ENCODE results near the gene IGSF5. TPM values are rescaled to one million over a fixed set of nuclear protein-coding genes. Genes with fewer than 3 reads are reported as not detected.
A peak's percentile ranks its signal among the peaks of the same experiment; 100 is the strongest.

IGSF5 gene
- total and polyA plus RNA-seq, 2 donors (not counting 1 experiment from before 2014, with no cell fraction given), result not detected

GRCh38 chr21:39715804-39716397 is 29.1 kb upstream of the IGSF5 start:
- TF ChIP-seq, protein P1, sequence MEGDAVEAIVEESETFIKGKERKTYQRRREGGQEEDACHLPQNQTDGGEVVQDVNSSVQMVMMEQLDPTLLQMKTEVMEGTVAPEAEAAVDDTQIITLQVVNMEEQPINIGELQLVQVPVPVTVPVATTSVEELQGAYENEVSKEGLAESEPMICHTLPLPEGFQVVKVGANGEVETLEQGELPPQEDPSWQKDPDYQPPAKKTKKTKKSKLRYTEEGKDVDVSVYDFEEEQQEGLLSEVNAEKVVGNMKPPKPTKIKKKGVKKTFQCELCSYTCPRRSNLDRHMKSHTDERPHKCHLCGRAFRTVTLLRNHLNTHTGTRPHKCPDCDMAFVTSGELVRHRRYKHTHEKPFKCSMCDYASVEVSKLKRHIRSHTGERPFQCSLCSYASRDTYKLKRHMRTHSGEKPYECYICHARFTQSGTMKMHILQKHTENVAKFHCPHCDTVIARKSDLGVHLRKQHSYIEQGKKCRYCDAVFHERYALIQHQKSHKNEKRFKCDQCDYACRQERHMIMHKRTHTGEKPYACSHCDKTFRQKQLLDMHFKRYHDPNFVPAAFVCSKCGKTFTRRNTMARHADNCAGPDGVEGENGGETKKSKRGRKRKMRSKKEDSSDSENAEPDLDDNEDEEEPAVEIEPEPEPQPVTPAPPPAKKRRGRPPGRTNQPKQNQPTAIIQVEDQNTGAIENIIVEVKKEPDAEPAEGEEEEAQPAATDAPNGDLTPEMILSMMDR (IDR thresholded peaks at IDR 0.05), result peak; percentile 62
- no peak for TF ChIP-seq EZH2 (IDR thresholded peaks at IDR 0.05; ENCODE audit: borderline replicate concordance, insufficient read depth, low read depth, low read length, poor library complexity, severe bottlenecking)
- Mint-ChIP-seq H3K4me3 (no peak overlapping the region), H3K27me3 (peaks cover 4% of the 10 kb centered on the region), H3K9me3 (ENCODE audit: insufficient read depth) (peaks cover 2% of the 10 kb centered on the region), H3K27ac (no peak overlapping the region), H3K4me1 (no peaks in the 10 kb centered on the region)
- peak; percentile 34 for DNase-seq
- intact Hi-C loops (cut with micrococcal nuclease), result no loop called here
- POLR2A ChIA-PET, result no interaction called here
- H3K9me3 ChIP-seq (ENCODE audit: control extremely low read depth in 1 of 3, control insufficient read depth in 2 of 3, insufficient read depth in 1 of 3, low read length in 2 of 3), result no peaks in the 10 kb centered on the region
- H3K4me3 ChIP-seq (ENCODE audit: control extremely low read depth in 1 of 5, extremely low read depth in 1 of 5, insufficient read depth in 1 of 5, low read depth in 2 of 5, low read length in 4 of 5), result no peak overlapping the region
- H2AFZ ChIP-seq (ENCODE audit: insufficient read depth, low read depth, low read length, poor library complexity, severe bottlenecking), result no peak overlapping the region
- H3K9ac ChIP-seq (ENCODE audit: low read length), result no peak overlapping the region
- no peaks in the 10 kb centered on the region for H3K27me3 ChIP-seq (replicated peaks in 1 of 4; ENCODE audit: control extremely low read depth in 1 of 4, control insufficient read depth in 3 of 4, insufficient read depth in 4 of 4, low read length in 3 of 4)
- H3K79me2 ChIP-seq (ENCODE audit: control insufficient read depth, insufficient read depth, low read length), result no peaks in the 10 kb centered on the region
- ATAC-seq (ENCODE audit: low read depth), result no peak
- CTCF ChIA-PET, result interaction anchor here (0.8 to 1.1 kb wide), 3 partner anchors 196 to 198 kb away, joined by 5 to 6 read pairs (median 5); no protein-coding TSS in a partner anchor
- no peaks in the 10 kb centered on the region for H3K36me3 ChIP-seq (replicated peaks in 1 of 2; ENCODE audit: control extremely low read depth in 1 of 2, control insufficient read depth in 1 of 2, extremely low read depth in 1 of 2, insufficient read depth in 2 of 2, low read length in 1 of 2)
- no peak overlapping the region for H3K27ac ChIP-seq (ENCODE audit: low read length in 2 of 2)
- H4K20me1 ChIP-seq (ENCODE audit: control insufficient read depth, insufficient read depth, low read length, poor library complexity, severe bottlenecking), result no peaks in the 10 kb centered on the region
- WGBS (ENCODE audit: insufficient coverage), result 30% methylated on average over 3 of the region's 10 CpGs
- no peaks in the 10 kb centered on the region for H3K4me1 ChIP-seq (ENCODE audit: control insufficient read depth in 2 of 2, insufficient read depth in 2 of 2, low read length in 2 of 2)
- H3K4me2 ChIP-seq (replicated peaks; ENCODE audit: low read depth, low read length, poor library complexity, severe bottlenecking), result no peak overlapping the region

- Histone ChIP-seq H2AFZ (ENCODE audit: insufficient read depth, low read depth, low read length, poor library complexity, severe bottlenecking) (no peak overlapping the region), H3K4me1 (ENCODE audit: control insufficient read depth in 2 of 2, insufficient read depth in 2 of 2, low read length in 2 of 2) (no peaks in the 10 kb centered on the region), H3K9me3 (ENCODE audit: control extremely low read depth in 1 of 3, control insufficient read depth in 2 of 3, insufficient read depth in 1 of 3, low read length in 2 of 3) (no peaks in the 10 kb centered on the region), H3K27me3 (replicated peaks in 1 of 4; ENCODE audit: control extremely low read depth in 1 of 4, control insufficient read depth in 3 of 4, insufficient read depth in 4 of 4, low read length in 3 of 4) (no peaks in the 10 kb centered on the region), H3K4me3 (ENCODE audit: control extremely low read depth in 1 of 5, extremely low read depth in 1 of 5, insufficient read depth in 1 of 5, low read depth in 2 of 5, low read length in 4 of 5) (no peak overlapping the region), H3K36me3 (replicated peaks in 1 of 2; ENCODE audit: control extremely low read depth in 1 of 2, control insufficient read depth in 1 of 2, extremely low read depth in 1 of 2, insufficient read depth in 2 of 2, low read length in 1 of 2) (no peaks in the 10 kb centered on the region), H3K4me2 (replicated peaks; ENCODE audit: low read depth, low read length, poor library complexity, severe bottlenecking) (no peak overlapping the region), H3K79me2 (ENCODE audit: control insufficient read depth, insufficient read depth, low read length) (no peaks in the 10 kb centered on the region), H4K20me1 (ENCODE audit: control insufficient read depth, insufficient read depth, low read length, poor library complexity, severe bottlenecking) (no peaks in the 10 kb centered on the region), H3K27ac (ENCODE audit: low read length in 2 of 2) (no peak overlapping the region), H3K9ac (ENCODE audit: low read length) (no peak overlapping the region)
- intact Hi-C loops (cut with micrococcal nuclease), result no loop called here
- 67% methylated on average over 1 of the region's 5 CpGs for WGBS (ENCODE audit: insufficient coverage)
- peaks cover 6% of the 10 kb centered on the region for H3K9me3 Mint-ChIP-seq (ENCODE audit: insufficient read depth)
- POLR2A ChIA-PET, result no interaction called here
- no peak overlapping the region for H3K27ac Mint-ChIP-seq
- CTCF ChIA-PET, result no interaction called here
- ATAC-seq (ENCODE audit: low read depth) (no peak), DNase-seq (no peak)
- no peak for TF ChIP-seq EZH2 (IDR thresholded peaks at IDR 0.05; ENCODE audit: borderline replicate concordance, insufficient read depth, low read depth, low read length, poor library complexity, severe bottlenecking)
- TF ChIP-seq, protein P1 (IDR thresholded peaks at IDR 0.05), result no peak
- no peak overlapping the region for H3K4me3 Mint-ChIP-seq
- no peaks in the 10 kb centered on the region for H3K4me1 Mint-ChIP-seq
- peaks cover 4% of the 10 kb centered on the region for H3K27me3 Mint-ChIP-seq
Measured at GRCh38 chr21:39720126-39720778, 24.7 kb upstream of the IGSF5 start.
